Measurements from ENCODE around the gene TULP1.

The TULP1 gene

DNA sequence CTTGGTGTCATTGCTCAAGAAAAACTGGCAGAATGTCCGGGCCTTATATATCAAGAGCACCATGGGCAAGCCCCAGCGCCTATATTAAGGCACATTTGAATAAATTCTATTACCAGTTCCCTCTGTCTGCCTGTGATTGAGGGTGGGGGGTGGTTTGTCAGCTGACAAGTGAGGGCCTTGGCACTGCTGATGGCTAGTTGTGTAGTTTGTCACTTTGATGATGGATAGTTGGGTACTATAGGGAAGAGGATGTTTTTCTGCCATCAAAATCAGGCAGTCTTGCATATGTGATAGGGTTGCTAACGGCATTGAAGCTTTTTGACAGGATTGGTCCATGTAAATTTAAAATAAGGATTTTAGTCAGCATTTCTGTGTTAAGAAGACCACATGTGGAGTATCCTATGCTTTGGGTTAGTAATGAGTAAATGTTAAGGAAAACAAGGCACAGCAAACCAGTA lies 42.0 kb downstream of the TULP1 start:
- H3K9me3 ChIP-seq (ENCODE audit: control insufficient read depth, low read length) = no peaks in the 10 kb centered on the region

DNA sequence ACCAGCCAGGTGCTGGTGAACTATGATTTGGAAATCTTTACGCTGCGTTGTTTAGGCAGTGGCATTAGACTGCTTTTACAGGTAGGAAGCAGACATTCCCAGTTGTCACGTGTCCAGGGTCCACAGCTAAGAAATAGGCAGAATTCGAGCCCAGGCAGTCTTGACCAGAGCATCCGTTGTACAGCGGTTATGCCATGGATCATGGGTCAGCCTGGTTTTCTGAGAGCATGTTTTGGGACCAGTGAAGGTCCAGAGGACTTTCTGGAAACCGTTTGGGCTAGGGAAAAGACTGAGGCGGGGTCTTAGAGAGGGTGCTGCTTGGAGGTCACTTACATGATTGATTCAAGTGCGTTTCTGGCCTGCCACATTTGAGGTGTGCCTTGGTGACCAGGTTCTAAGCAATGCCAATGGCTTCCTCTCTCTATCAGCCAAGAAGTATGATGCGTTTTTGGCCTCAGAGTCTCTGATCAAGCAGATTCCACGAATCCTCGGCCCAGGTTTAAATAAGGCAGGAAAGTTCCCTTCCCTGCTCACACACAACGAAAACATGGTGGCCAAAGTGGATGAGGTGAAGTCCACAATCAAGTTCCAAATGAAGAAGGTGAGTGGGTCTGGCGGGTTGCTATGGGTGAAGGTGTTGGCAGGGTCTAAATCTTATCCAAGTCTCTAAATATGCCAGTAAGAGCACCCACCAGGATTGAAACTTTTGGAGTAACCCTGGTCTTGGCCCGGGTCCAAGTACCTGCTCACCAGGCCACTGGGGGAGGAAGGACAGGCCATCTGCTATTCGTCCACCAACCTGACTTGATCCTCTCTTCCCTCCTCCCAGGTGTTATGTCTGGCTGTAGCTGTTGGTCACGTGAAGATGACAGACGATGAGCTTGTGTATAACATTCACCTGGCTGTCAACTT lies 42.7 kb downstream of the TULP1 start:
- Histone ChIP-seq H3K4ac (ENCODE audit: low read depth in 1 of 2, low read length in 2 of 2) (no peak overlapping the region), H3K36me3 (ENCODE audit: control insufficient read depth in 1 of 2, insufficient read depth in 2 of 2, low read depth in 1 of 2, low read length in 2 of 2) (peaks cover 50 to 61% of the 10 kb centered on the region in 2 experiments), H4K91ac (ENCODE audit: low read length) (no peak overlapping the region), H3K27ac (ENCODE audit: low read length, poor library complexity, severe bottlenecking) (peak overlapping the region; percentile 90), H3K27me3 (ENCODE audit: control insufficient read depth in 1 of 2, insufficient read depth in 1 of 2, low read length in 2 of 2) (no peaks in the 10 kb centered on the region), H3K14ac (ENCODE audit: low read length in 2 of 2) (no peak overlapping the region), H2BK5ac (ENCODE audit: low read depth, low read length, poor library complexity, severe bottlenecking) (no peak overlapping the region), H3K9me3 (ENCODE audit: control insufficient read depth, low read length) (no peaks in the 10 kb centered on the region), H2BK15ac (ENCODE audit: low read depth, poor library complexity, severe bottlenecking) (no peak overlapping the region), H4K8ac (ENCODE audit: low read length) (no peak overlapping the region), H3K4me1 (ENCODE audit: control insufficient read depth, insufficient read depth, low read depth, low read length) (peaks cover 19% of the 10 kb centered on the region), H3K4me3 (ENCODE audit: insufficient read depth in 1 of 2, low read depth in 1 of 2, low read length in 2 of 2) (peak overlapping the region; percentile 79 to 86), H3K18ac (ENCODE audit: low read depth in 1 of 2, low read length in 2 of 2) (peak overlapping the region in 1 of 2 experiments; percentile 23), H3K4me2 (ENCODE audit: low read length, poor library complexity, severe bottlenecking) (peak overlapping the region; percentile 70), H2AFZ (ENCODE audit: low read depth, low read length) (no peak overlapping the region), H3K9ac (ENCODE audit: low read length) (peak overlapping the region; percentile 96), H2BK120ac (ENCODE audit: low read depth, low read length) (no peak overlapping the region), H3K23ac (ENCODE audit: low read length in 2 of 2) (no peak overlapping the region), H3K79me1 (replicated peaks; ENCODE audit: low read length, poor library complexity, severe bottlenecking) (peaks cover 3% of the 10 kb centered on the region), H2BK12ac (ENCODE audit: low read length in 2 of 2) (no peak overlapping the region), H2AK5ac (ENCODE audit: low read length, severe bottlenecking) (no peak overlapping the region)
- WGBS = 17% methylated on average over 15 of the region's 18 CpGs
- DNase-seq = no peak

More for the DNA sequence above, 42.0 kb downstream of the TULP1 start:
- no peak overlapping the region for H2BK15ac ChIP-seq (ENCODE audit: low read depth, poor library complexity, severe bottlenecking)
- H2AFZ ChIP-seq (ENCODE audit: low read depth, low read length) = no peak overlapping the region
- no peaks in the 10 kb centered on the region for H3K27me3 ChIP-seq (ENCODE audit: control insufficient read depth in 1 of 2, insufficient read depth in 1 of 2, low read length in 2 of 2)
- H4K8ac ChIP-seq (ENCODE audit: low read length) = no peak overlapping the region
- no peak overlapping the region for H3K4ac ChIP-seq (ENCODE audit: low read depth in 1 of 2, low read length in 2 of 2)
- peak overlapping the region; percentile 64 for H3K27ac ChIP-seq (ENCODE audit: low read length, poor library complexity, severe bottlenecking)
- peak overlapping the region in 1 of 2 experiments; percentile 79 for H3K4me3 ChIP-seq (ENCODE audit: insufficient read depth in 1 of 2, low read depth in 1 of 2, low read length in 2 of 2)
- no peak overlapping the region for H3K14ac ChIP-seq (ENCODE audit: low read length in 2 of 2)
- peak overlapping the region; percentile 20 for H3K4me2 ChIP-seq (ENCODE audit: low read length, poor library complexity, severe bottlenecking)
- H3K23ac ChIP-seq (ENCODE audit: low read length in 2 of 2) = no peak overlapping the region
- H3K79me1 ChIP-seq (replicated peaks; ENCODE audit: low read length, poor library complexity, severe bottlenecking) = peaks cover 9% of the 10 kb centered on the region
- H3K4me1 ChIP-seq (ENCODE audit: control insufficient read depth, insufficient read depth, low read depth, low read length) = peaks cover 19% of the 10 kb centered on the region
- no peak overlapping the region for H2BK12ac ChIP-seq (ENCODE audit: low read length in 2 of 2)
- peak overlapping the region; percentile 96 for H3K9ac ChIP-seq (ENCODE audit: low read length)
- no peak overlapping the region for H2BK120ac ChIP-seq (ENCODE audit: low read depth, low read length)
- H3K18ac ChIP-seq (ENCODE audit: low read depth in 1 of 2, low read length in 2 of 2) = no peak overlapping the region
- peaks cover 57 to 64% of the 10 kb centered on the region in 2 experiments for H3K36me3 ChIP-seq (ENCODE audit: control insufficient read depth in 1 of 2, insufficient read depth in 2 of 2, low read depth in 1 of 2, low read length in 2 of 2)
- 59% methylated on average over 1 of the region's 3 CpGs for WGBS
- H2BK5ac ChIP-seq (ENCODE audit: low read depth, low read length, poor library complexity, severe bottlenecking) = no peak overlapping the region
- DNase-seq = no peak
- H2AK5ac ChIP-seq (ENCODE audit: low read length, severe bottlenecking) = no peak overlapping the region
- H4K91ac ChIP-seq (ENCODE audit: low read length) = no peak overlapping the region

DNA sequence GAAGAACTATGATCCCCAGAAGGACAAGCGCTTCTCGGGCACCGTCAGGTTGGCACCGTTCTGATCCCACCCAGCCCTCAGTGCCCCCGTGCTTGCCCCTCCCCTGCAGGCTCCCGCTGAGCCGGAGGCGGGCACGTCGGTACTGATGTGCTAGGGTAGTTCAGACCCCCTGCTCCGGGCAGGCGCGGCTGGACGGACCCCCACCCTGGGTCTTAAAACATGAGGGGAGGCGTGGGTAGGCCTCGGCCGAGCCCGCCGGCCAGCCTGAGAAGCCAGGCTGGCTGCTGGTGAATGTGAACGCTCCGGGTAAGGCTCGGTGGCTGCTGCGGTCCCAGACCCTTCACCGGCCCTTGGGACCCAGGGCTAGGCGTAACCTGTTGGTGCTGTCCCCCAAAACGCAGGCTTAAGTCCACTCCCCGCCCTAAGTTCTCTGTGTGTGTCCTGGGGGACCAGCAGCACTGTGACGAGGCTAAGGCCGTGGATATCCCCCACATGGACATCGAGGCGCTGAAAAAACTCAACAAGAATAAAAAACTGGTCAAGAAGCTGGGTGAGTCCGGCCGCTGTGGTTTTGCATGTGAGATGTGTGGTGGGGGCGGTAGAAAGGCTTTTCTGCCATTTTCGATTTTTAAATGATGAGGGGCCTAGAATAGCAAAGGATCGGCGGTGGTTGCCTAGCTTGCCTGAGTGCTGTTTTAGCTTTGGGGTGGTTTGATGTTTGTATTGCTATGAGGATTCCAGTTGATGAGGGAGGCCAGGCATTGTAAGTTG lies 43.5 kb downstream of the TULP1 start:
- H3K18ac ChIP-seq (ENCODE audit: low read depth in 1 of 2, low read length in 2 of 2) = peak overlapping the region; percentile 50 to 92
- no peak overlapping the region for H2BK120ac ChIP-seq (ENCODE audit: low read depth, low read length)
- no peaks in the 10 kb centered on the region for H3K9me3 ChIP-seq (ENCODE audit: control insufficient read depth, low read length)
- no peak overlapping the region for H2BK15ac ChIP-seq (ENCODE audit: low read depth, poor library complexity, severe bottlenecking)
- peak overlapping the region in 1 of 2 experiments; percentile 66 for H3K23ac ChIP-seq (ENCODE audit: low read length in 2 of 2)
- no peak overlapping the region for H2AFZ ChIP-seq (ENCODE audit: low read depth, low read length)
- H3K27me3 ChIP-seq (ENCODE audit: control insufficient read depth in 1 of 2, insufficient read depth in 1 of 2, low read length in 2 of 2) = no peaks in the 10 kb centered on the region
- no peak for DNase-seq
- peaks cover 42 to 52% of the 10 kb centered on the region in 2 experiments for H3K36me3 ChIP-seq (ENCODE audit: control insufficient read depth in 1 of 2, insufficient read depth in 2 of 2, low read depth in 1 of 2, low read length in 2 of 2)
- no peak overlapping the region for H2AK5ac ChIP-seq (ENCODE audit: low read length, severe bottlenecking)
- H3K9ac ChIP-seq (ENCODE audit: low read length) = peak overlapping the region; percentile 96
- H2BK12ac ChIP-seq (ENCODE audit: low read length in 2 of 2) = peak overlapping the region in 1 of 2 experiments; percentile 69
- H3K27ac ChIP-seq (ENCODE audit: low read length, poor library complexity, severe bottlenecking) = peak overlapping the region; percentile 90
- H3K4me3 ChIP-seq (ENCODE audit: insufficient read depth in 1 of 2, low read depth in 1 of 2, low read length in 2 of 2) = peak overlapping the region; percentile 79 to 86
- peak overlapping the region in 1 of 2 experiments; percentile 91 for H3K14ac ChIP-seq (ENCODE audit: low read length in 2 of 2)
- no peak overlapping the region for H4K8ac ChIP-seq (ENCODE audit: low read length)
- peak overlapping the region in 1 of 2 experiments; percentile 80 for H3K4ac ChIP-seq (ENCODE audit: low read depth in 1 of 2, low read length in 2 of 2)
- under 1% methylated on average over 37 of the region's 37 CpGs for WGBS
- peak overlapping the region; percentile 84 for H4K91ac ChIP-seq (ENCODE audit: low read length)
- no peaks in the 10 kb centered on the region for H3K79me1 ChIP-seq (replicated peaks; ENCODE audit: low read length, poor library complexity, severe bottlenecking)
- H3K4me2 ChIP-seq (ENCODE audit: low read length, poor library complexity, severe bottlenecking) = peak overlapping the region; percentile 70
- H3K4me1 ChIP-seq (ENCODE audit: control insufficient read depth, insufficient read depth, low read depth, low read length) = peaks cover 19% of the 10 kb centered on the region
- peak overlapping the region; percentile 49 for H2BK5ac ChIP-seq (ENCODE audit: low read depth, low read length, poor library complexity, severe bottlenecking)
